ENCODE results near the gene CBLN3.

- TF ChIP-seq POLR2A (IDR thresholded peaks at IDR 0.05), result no peak
- no peak for TF ChIP-seq CTCF (IDR thresholded peaks at IDR 0.05)
Measured at GRCh38 chr14:24463884-24464785, 34.7 kb upstream of the CBLN3 start.
